GM12878 (cell line): ENCODE data around the gene CST8. TPM values are rescaled to one million over a fixed set of nuclear protein-coding genes. Genes with fewer than 3 reads are reported as not detected.

Source experiments
- ATAC-seq: fragments of 200-7000 bp; cut with Tn5 transposase; 3 replicates; pipeline ENCODE4 v1.9.1; 2020; ENCODE audit warnings: mild to moderate bottlenecking, moderate library complexity
- BruUV-seq: library from RNA; stranded (reverse); fragments of 400-500 nt; replicated peaks from 2 replicates; lab custom pipeline; 2021; lab: Mats Ljungman, UMichigan
- CTCF ChIA-PET: fragments of 300-600 bp; sonication (Branson Sonifier 250); formaldehyde crosslinking; extraction: SDS; loops from one replicate; lab custom pipeline; 2021; ENCODE audit warnings: inconsistent platforms; lab: Yijun Ruan, JAX
- POLR2A ChIA-PET: fragments of 350-600 bp; formaldehyde crosslinking; extraction: SDS; loops from one replicate; lab custom pipeline; 2021; ENCODE audit warnings: inconsistent platforms; lab: Charles Lee
- RAD21 ChIA-PET: fragments of 300-600 bp; sonication (Branson Sonifier 250); formaldehyde crosslinking; loops from one replicate; lab custom pipeline; 2023; ENCODE audit warnings: antibody characterized with exemption; ENCODE audit not compliant: unreplicated experiment; lab: Charles Lee
- SMC1A ChIA-PET: fragments of 300-600 bp; sonication (Branson Sonifier 250); formaldehyde crosslinking; loops from one replicate; lab custom pipeline; 2023; ENCODE audit not compliant: unreplicated experiment, uncharacterized antibody; lab: Charles Lee
- DNase-seq: peaks from one replicate; pipeline ENCODE4 v3.0.0-alpha.2; 2011; ENCODE audit warnings: low read depth, low spot score
- FAIRE-seq: peaks from 3 replicates; lab custom pipeline; 2011; peaks lifted over from hg19 to GRCh38; lab: Jason Lieb, UNC
- H2AFZ ChIP-seq: 2 replicates; pipeline ENCODE4 v1.6.0; 2011; ENCODE audit warnings: low read depth, low read length, control low read depth; ENCODE audit not compliant: control insufficient read depth
- H3K27ac ChIP-seq: 2 replicates; pipeline ENCODE4 v1.5.1; 2011; ENCODE audit warnings: control low read depth; ENCODE audit not compliant: control insufficient read depth, insufficient read depth
- H3K27me3 ChIP-seq, 2 experiments: replicated peaks in 1 of 2; 2 replicates each; pipeline versions ENCODE4 v1.6.0 to v1.6.1; 2011; ENCODE audit warnings: low read length in 1 of 2; ENCODE audit not compliant: control insufficient read depth in 2 of 2, insufficient read depth in 2 of 2
- H3K36me3 ChIP-seq, 2 experiments: 2 replicates each; pipeline ENCODE4 v1.5.1; 2011; ENCODE audit warnings: low read length in 1 of 2; ENCODE audit not compliant: control insufficient read depth in 2 of 2, insufficient read depth in 2 of 2
- H3K4me1 ChIP-seq: 2 replicates; pipeline ENCODE4 v1.6.1; 2011; ENCODE audit warnings: mild to moderate bottlenecking, low read length, moderate library complexity, mixed read lengths; ENCODE audit not compliant: control insufficient read depth, insufficient read depth
- H3K4me2 ChIP-seq: 2 replicates; pipeline ENCODE4 v1.6.0; 2011; ENCODE audit warnings: control low read depth; ENCODE audit not compliant: control insufficient read depth, insufficient read depth
- H3K4me3 ChIP-seq: fragments of 200-600 bp; sonication (generic); 2 replicates; pipeline ENCODE4 v1.5.1; 2016
- H3K79me2 ChIP-seq: 2 replicates; pipeline ENCODE4 v1.6.0; 2011; ENCODE audit warnings: low read length; ENCODE audit not compliant: control insufficient read depth, insufficient read depth
- H3K9ac ChIP-seq: 2 replicates; pipeline ENCODE4 v1.8.0; 2011; ENCODE audit warnings: low read length, control low read depth, mixed read lengths; ENCODE audit not compliant: control insufficient read depth, insufficient read depth
- H3K9me3 ChIP-seq: replicated peaks from 3 replicates; pipeline ENCODE4 v1.5.1; 2011; ENCODE audit warnings: mild to moderate bottlenecking, low read length; ENCODE audit not compliant: control insufficient read depth, insufficient read depth
- H4K20me1 ChIP-seq: 2 replicates; pipeline ENCODE4 v1.6.0; 2011; ENCODE audit not compliant: control insufficient read depth, insufficient read depth
- EGR1 ChIP-seq, 2 experiments: IDR thresholded peaks; 1 replicate in 1 of 2; 2 replicates in 1 of 2; pipeline ENCODE4 v1.6.1; 2011 to 2012; ENCODE audit warnings: low read depth in 2 of 2, low read length in 2 of 2, borderline replicate concordance in 1 of 2, mild to moderate bottlenecking in 1 of 2, moderate library complexity in 1 of 2
- ESRRA ChIP-seq: IDR thresholded peaks from 2 replicates; pipeline ENCODE4 v1.6.1; 2012; ENCODE audit warnings: mild to moderate bottlenecking, low read length, improper control_type of control experiment
- FOXM1 ChIP-seq: IDR thresholded peaks from 2 replicates; pipeline ENCODE4 v1.6.1; 2012; ENCODE audit warnings: low read depth, mild to moderate bottlenecking, inconsistent platforms, low read length, moderate library complexity
- IRF4 ChIP-seq: IDR thresholded peaks from 2 replicates; pipeline ENCODE4 v1.6.1; 2011; ENCODE audit warnings: low read depth, low read length
- MEF2A ChIP-seq: IDR thresholded peaks from 2 replicates; pipeline ENCODE4 v1.6.1; 2011; ENCODE audit warnings: low read depth, mild to moderate bottlenecking, low read length, moderate library complexity; ENCODE audit not compliant: insufficient read depth
- MLLT1 ChIP-seq: fragments of 450-650 bp; IDR thresholded peaks from 2 replicates; pipeline ENCODE4 v1.6.1; 2016; ENCODE audit warnings: mild to moderate bottlenecking
- NFYA ChIP-seq: IDR thresholded peaks from 2 replicates; pipeline ENCODE4 v1.6.1; 2011; ENCODE audit warnings: low read depth, mild to moderate bottlenecking, low read length, improper control_type of control experiment, borderline replicate concordance
- NR2F1 ChIP-seq: fragments of 450-650 bp; conservative IDR thresholded peaks from 2 replicates; pipeline ENCODE4 v1.6.1; 2017; ENCODE audit warnings: mild to moderate bottlenecking
- POLR2A ChIP-seq: IDR thresholded peaks from 2 replicates; pipeline ENCODE4 v1.6.1; 2011; ENCODE audit warnings: low read depth, mild to moderate bottlenecking, low read length
- POLR2AphosphoS2 ChIP-seq: IDR thresholded peaks from 2 replicates; pipeline ENCODE4 v1.6.1; 2011; ENCODE audit warnings: low read depth, mild to moderate bottlenecking, low read length, improper control_type of control experiment, moderate library complexity
- TBL1XR1 ChIP-seq: IDR thresholded peaks from 2 replicates; pipeline ENCODE4 v1.6.1; 2012; ENCODE audit warnings: low read depth, low read length, improper control_type of control experiment
- TCF12 ChIP-seq: IDR thresholded peaks from 2 replicates; pipeline ENCODE4 v1.6.1; 2011; ENCODE audit warnings: low read depth, mild to moderate bottlenecking, low read length
- ZNF217 ChIP-seq: fragments of 450-650 bp; IDR thresholded peaks from 2 replicates; pipeline ENCODE4 v1.6.1; 2017; ENCODE audit warnings: antibody characterized with exemption, mild to moderate bottlenecking
- ZNF24 ChIP-seq: fragments of 450-650 bp; IDR thresholded peaks from 2 replicates; pipeline ENCODE4 v1.6.1; 2017; ENCODE audit warnings: antibody characterized with exemption, mild to moderate bottlenecking
- WGBS: methylation state at CpG from one replicate; pipeline ENCODE4 v1.1.6; 2016; ENCODE audit warnings: low lambda C conversion rate; ENCODE audit not compliant: insufficient replicate concordance, insufficient coverage; ENCODE audit errors: missing lambda C conversion rate; 5-methylcytosine and 5-hydroxymethylcytosine counted together
- in situ Hi-C: fragments of 300-500 bp; cut with MboI; formaldehyde crosslinking; loops from 9 replicates; pipeline ENCODE4 v1.14.3; 2018; ENCODE audit warnings: mixed read lengths
- intact Hi-C: fragments of 100-400 bp; cut with micrococcal nuclease; formaldehyde crosslinking; loops from one replicate; pipeline ENCODE4 v1.14.2; 2022; ENCODE audit not compliant: unreplicated experiment
- polyA plus RNA-seq, 11 experiments: library from polyadenylated mRNA; depleted of rRNA in 4 of 11; unstranded in 6 of 11; stranded (reverse) in 5 of 11; fragments of >200 nt; fragmentation: Nextera tagmentation in 4 of 11; fragmentation: Illumina TruSeq in 1 of 11; extraction: Ambion mirVana in 4 of 11; extraction: Trizol in 1 of 11; gene quantifications; 1 replicate in 1 of 11; 2 replicates in 10 of 11; pipeline versions ENCODE4 v1.2.1 to v1.2.3, GENCODE V29; 2011 to 2016; ENCODE audit warnings: inconsistent platforms in 2 of 11, missing spikeins in 2 of 11, low read depth in 1 of 11
- total RNA-seq, 4 experiments: library from RNA; depleted of rRNA in 3 of 4; stranded (reverse); fragments of >200 nt in 3 of 4; fragmentation: Illumina TruSeq in 1 of 4; extraction: Trizol in 1 of 4; gene quantifications; 2 replicates each; pipeline versions ENCODE4 v1.2.1 to v1.2.3, GENCODE V29; 2013 to 2021
- TF ChIP-seq, protein P1 (sequence below): fragments of 450-650 bp; formaldehyde crosslinking; IDR thresholded peaks from 2 replicates; pipeline ENCODE4 v1.5.0; 2022; ENCODE audit warnings: mild to moderate bottlenecking, missing genetic modification characterization
- TF ChIP-seq, protein P2 (sequence below): fragments of 450-650 bp; IDR thresholded peaks from 2 replicates; pipeline ENCODE4 v1.6.1; 2017; ENCODE audit warnings: borderline replicate concordance

The CST8 gene
- total and polyA plus RNA-seq, 10 of the 15 experiments (the other 5 are each of a cell fraction or from before 2014, with no cell fraction given), result not detected

GRCh38 chr20:23541330-23541729 is 50.4 kb downstream of the CST8 start:
- no peaks in the 10 kb centered on the region; a peak in 1 of 4 replicates for H3K27me3 ChIP-seq
- H3K27ac ChIP-seq, result no peak overlapping the region
- no peak overlapping the region for H3K4me3 ChIP-seq
- FAIRE-seq, result no peak
- RAD21 ChIA-PET, result no interaction called here
- no peak overlapping the region for H3K4me2 ChIP-seq
- H4K20me1 ChIP-seq, result no peaks in the 10 kb centered on the region
- WGBS, result 0% methylated on average over 1 of the region's 1 CpG
- no peaks in the 10 kb centered on the region for H3K79me2 ChIP-seq
- DNase-seq, result no peak
- no peaks in the 10 kb centered on the region for H3K4me1 ChIP-seq
- no peaks in the 10 kb centered on the region for H3K9me3 ChIP-seq
- intact Hi-C loops, result no loop called here
- no peak for TF ChIP-seq POLR2A
- no peak for TF ChIP-seq POLR2AphosphoS2
- TF ChIP-seq ESRRA, result no peak
- TF ChIP-seq, protein P1, sequence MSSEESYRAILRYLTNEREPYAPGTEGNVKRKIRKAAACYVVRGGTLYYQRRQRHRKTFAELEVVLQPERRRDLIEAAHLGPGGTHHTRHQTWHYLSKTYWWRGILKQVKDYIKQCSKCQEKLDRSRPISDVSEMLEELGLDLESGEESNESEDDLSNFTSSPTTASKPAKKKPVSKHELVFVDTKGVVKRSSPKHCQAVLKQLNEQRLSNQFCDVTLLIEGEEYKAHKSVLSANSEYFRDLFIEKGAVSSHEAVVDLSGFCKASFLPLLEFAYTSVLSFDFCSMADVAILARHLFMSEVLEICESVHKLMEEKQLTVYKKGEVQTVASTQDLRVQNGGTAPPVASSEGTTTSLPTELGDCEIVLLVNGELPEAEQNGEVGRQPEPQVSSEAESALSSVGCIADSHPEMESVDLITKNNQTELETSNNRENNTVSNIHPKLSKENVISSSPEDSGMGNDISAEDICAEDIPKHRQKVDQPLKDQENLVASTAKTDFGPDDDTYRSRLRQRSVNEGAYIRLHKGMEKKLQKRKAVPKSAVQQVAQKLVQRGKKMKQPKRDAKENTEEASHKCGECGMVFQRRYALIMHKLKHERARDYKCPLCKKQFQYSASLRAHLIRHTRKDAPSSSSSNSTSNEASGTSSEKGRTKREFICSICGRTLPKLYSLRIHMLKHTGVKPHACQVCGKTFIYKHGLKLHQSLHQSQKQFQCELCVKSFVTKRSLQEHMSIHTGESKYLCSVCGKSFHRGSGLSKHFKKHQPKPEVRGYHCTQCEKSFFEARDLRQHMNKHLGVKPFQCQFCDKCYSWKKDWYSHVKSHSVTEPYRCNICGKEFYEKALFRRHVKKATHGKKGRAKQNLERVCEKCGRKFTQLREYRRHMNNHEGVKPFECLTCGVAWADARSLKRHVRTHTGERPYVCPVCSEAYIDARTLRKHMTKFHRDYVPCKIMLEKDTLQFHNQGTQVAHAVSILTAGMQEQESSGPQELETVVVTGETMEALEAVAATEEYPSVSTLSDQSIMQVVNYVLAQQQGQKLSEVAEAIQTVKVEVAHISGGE (CRISPR knock-in tag), result no peak
- TF ChIP-seq, protein P2, sequence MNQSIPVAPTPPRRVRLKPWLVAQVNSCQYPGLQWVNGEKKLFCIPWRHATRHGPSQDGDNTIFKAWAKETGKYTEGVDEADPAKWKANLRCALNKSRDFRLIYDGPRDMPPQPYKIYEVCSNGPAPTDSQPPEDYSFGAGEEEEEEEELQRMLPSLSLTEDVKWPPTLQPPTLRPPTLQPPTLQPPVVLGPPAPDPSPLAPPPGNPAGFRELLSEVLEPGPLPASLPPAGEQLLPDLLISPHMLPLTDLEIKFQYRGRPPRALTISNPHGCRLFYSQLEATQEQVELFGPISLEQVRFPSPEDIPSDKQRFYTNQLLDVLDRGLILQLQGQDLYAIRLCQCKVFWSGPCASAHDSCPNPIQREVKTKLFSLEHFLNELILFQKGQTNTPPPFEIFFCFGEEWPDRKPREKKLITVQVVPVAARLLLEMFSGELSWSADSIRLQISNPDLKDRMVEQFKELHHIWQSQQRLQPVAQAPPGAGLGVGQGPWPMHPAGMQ, result no peak
- TF ChIP-seq ZNF24, result no peak
- no peak for TF ChIP-seq IRF4
- TF ChIP-seq EGR1 (IDR thresholded peaks at IDR 0.05; ENCODE audit: borderline replicate concordance in 1 of 2, low read depth in 2 of 2, low read length in 2 of 2), result no peak
- no peak for TF ChIP-seq NR2F1
- TF ChIP-seq TBL1XR1, result no peak
- no peak for TF ChIP-seq MLLT1
- TF ChIP-seq TCF12, result no peak
- no peak for TF ChIP-seq MEF2A
- TF ChIP-seq ZNF217, result no peak
- TF ChIP-seq NFYA, result no peak
- TF ChIP-seq FOXM1, result no peak
- TF ChIP-seq, all 136 proteins: peak for 0
- CTCF ChIA-PET, result no interaction called here
- H3K9ac ChIP-seq, result no peak overlapping the region
- POLR2A ChIA-PET, result no interaction called here
- no peak overlapping the region for H2AFZ ChIP-seq
- H3K36me3 ChIP-seq, result no peaks in the 10 kb centered on the region
- in situ Hi-C loops, result no loop called here
- no TSS peak for BruUV-seq
- SMC1A ChIA-PET, result no interaction called here
- no peak for ATAC-seq
